OCI-LY7 (cell line): Measurements from ENCODE around the gene TWF1. TPM values are rescaled to one million over a fixed set of nuclear protein-coding genes. Genes with fewer than 3 reads are reported as not detected.

Experiments used
- BruUV-seq: library from RNA; stranded (reverse); fragments of 400-500 nt; replicated peaks from 2 replicates; lab custom pipeline; 2021; lab: Mats Ljungman, UMichigan
- CTCF ChIA-PET: fragments of 300-600 bp; sonication (Branson Sonifier 250); formaldehyde crosslinking; loops from one replicate; lab custom pipeline; 2022; ENCODE audit warnings: antibody characterized with exemption; ENCODE audit not compliant: unreplicated experiment; lab: Charles Lee
- POLR2A ChIA-PET: fragments of 300-600 bp; sonication (Branson Sonifier 250); formaldehyde crosslinking; loops from one replicate; lab custom pipeline; 2022; ENCODE audit warnings: antibody characterized with exemption; lab: Charles Lee
- DNase-seq: peaks from one replicate; pipeline ENCODE4 v3.0.0-alpha.2; 2015; ENCODE audit warnings: low spot score
- H2AFZ ChIP-seq: fragments of 200-600 bp; sonication (generic), shearing (Covaris generic); 2 replicates; pipeline ENCODE4 v1.6.1; 2014; ENCODE audit warnings: mild to moderate bottlenecking, antibody characterized with exemption, low read length, moderate library complexity
- H3K27ac ChIP-seq: fragments of 200-600 bp; sonication (generic); 2 replicates; pipeline ENCODE4 v1.5.1; 2014; ENCODE audit warnings: mixed run types, low read depth, mild to moderate bottlenecking, moderate library complexity, low read length, inconsistent platforms; ENCODE audit not compliant: poor library complexity, severe bottlenecking
- H3K36me3 ChIP-seq: fragments of 200-600 bp; sonication (generic); 2 replicates; pipeline ENCODE4 v1.6.1; 2014; ENCODE audit warnings: mild to moderate bottlenecking, antibody characterized with exemption, low read length, moderate library complexity, mixed read lengths; ENCODE audit not compliant: insufficient read depth
- H3K4me1 ChIP-seq: fragments of 200-600 bp; sonication (generic); 2 replicates; pipeline ENCODE4 v1.5.1; 2014; ENCODE audit warnings: mild to moderate bottlenecking, low read length; ENCODE audit not compliant: insufficient read depth, poor library complexity, severe bottlenecking
- H3K4me2 ChIP-seq: fragments of 200-600 bp; sonication (generic); 2 replicates; pipeline ENCODE4 v1.6.1; 2014; ENCODE audit warnings: mild to moderate bottlenecking, low read length
- H3K4me3 ChIP-seq: fragments of 200-600 bp; sonication (generic); 2 replicates; pipeline ENCODE4 v1.5.1; 2014; ENCODE audit warnings: mild to moderate bottlenecking, low read depth, low read length; ENCODE audit not compliant: poor library complexity, severe bottlenecking
- H3K79me2 ChIP-seq: fragments of 200-600 bp; sonication (generic); 2 replicates; pipeline ENCODE4 v1.6.1; 2016; ENCODE audit warnings: low read depth, mild to moderate bottlenecking, low read length, moderate library complexity, mixed read lengths; ENCODE audit not compliant: insufficient read depth
- H3K9me2 ChIP-seq: fragments of 200-600 bp; sonication (generic); 2 replicates; pipeline ENCODE4 v1.6.1; 2016; ENCODE audit warnings: mild to moderate bottlenecking, low read length, mixed read lengths; ENCODE audit not compliant: insufficient read depth
- H3K9me3 ChIP-seq: fragments of 200-600 bp; sonication (generic); 2 replicates; pipeline ENCODE4 v1.6.1; 2014; ENCODE audit warnings: mild to moderate bottlenecking, mixed run types, low read length, mixed read lengths
- H4K20me1 ChIP-seq: fragments of 200-600 bp; sonication (generic); 2 replicates; pipeline ENCODE4 v1.6.1; 2014; ENCODE audit warnings: mild to moderate bottlenecking, antibody characterized with exemption, low read length, moderate library complexity, mixed read lengths; ENCODE audit not compliant: insufficient read depth
- CTCF ChIP-seq: fragments of 200-600 bp; sonication (generic); conservative IDR thresholded peaks from 2 replicates; pipeline ENCODE4 v1.5.1; 2014; ENCODE audit warnings: mild to moderate bottlenecking, antibody characterized with exemption, low read length, moderate library complexity, mixed read lengths
- EZH2phosphoT487 ChIP-seq: fragments of 200-600 bp; sonication (generic); IDR thresholded peaks from 2 replicates; pipeline ENCODE4 v1.6.1; 2018; ENCODE audit warnings: low read depth, borderline replicate concordance, mild to moderate bottlenecking, mixed run types, antibody characterized with exemption, low read length, moderate library complexity, mixed read lengths
- intact Hi-C: fragments of 100-400 bp; cut with micrococcal nuclease; formaldehyde crosslinking; loops from one replicate; pipeline ENCODE4 v1.10.0; 2022; ENCODE audit not compliant: unreplicated experiment
- total RNA-seq, 2 experiments: library from RNA; depleted of rRNA in 1 of 2; stranded (reverse); fragments of >200 nt in 1 of 2; shearing (Covaris generic) in 1 of 2; gene quantifications; 2 replicates each; pipeline ENCODE4 v1.2.3, GENCODE V29; 2014 to 2022

Gene TWF1
- total RNA-seq, 2 experiments from 2014 or later, result 26.1 to 29.4 TPM

- peaks cover 41% of the 10 kb centered on the region for H3K79me2 ChIP-seq
- H3K27ac ChIP-seq, result no peak overlapping the region
- ChIA-PET CTCF (no interaction called here), POLR2A (interaction anchor here (0.7 to 1.3 kb wide), 9 partner anchors 9 to 88 kb away, joined by 3 to 6 read pairs (median 3); no protein-coding TSS in a partner anchor)
- peak overlapping the region; percentile 99 for H3K4me2 ChIP-seq
- H3K9me3 ChIP-seq, result 0 out of 2 replicates have a peak, but pooled peaks cover 4% of the 10 kb centered on the region
- DNase-seq, result no peak
- peaks cover 10% of the 10 kb centered on the region; the same call in 1 of the 2 replicates for H4K20me1 ChIP-seq
- H3K4me1 ChIP-seq, result peaks cover 34% of the 10 kb centered on the region
- BruUV-seq, result no TSS peak
- intact Hi-C loops, result no loop called here
- H2AFZ ChIP-seq, result no peak overlapping the region
- peak overlapping the region; percentile 76 for H3K4me3 ChIP-seq
- no peaks in the 10 kb centered on the region for H3K9me2 ChIP-seq
- TF ChIP-seq EZH2phosphoT487 (no peak), CTCF (no peak)
- peaks cover 12% of the 10 kb centered on the region for H3K36me3 ChIP-seq
These were observed 43.5 kb downstream of the TWF1 start for GRCh38 chr12:43762596-43762995.

DNA sequence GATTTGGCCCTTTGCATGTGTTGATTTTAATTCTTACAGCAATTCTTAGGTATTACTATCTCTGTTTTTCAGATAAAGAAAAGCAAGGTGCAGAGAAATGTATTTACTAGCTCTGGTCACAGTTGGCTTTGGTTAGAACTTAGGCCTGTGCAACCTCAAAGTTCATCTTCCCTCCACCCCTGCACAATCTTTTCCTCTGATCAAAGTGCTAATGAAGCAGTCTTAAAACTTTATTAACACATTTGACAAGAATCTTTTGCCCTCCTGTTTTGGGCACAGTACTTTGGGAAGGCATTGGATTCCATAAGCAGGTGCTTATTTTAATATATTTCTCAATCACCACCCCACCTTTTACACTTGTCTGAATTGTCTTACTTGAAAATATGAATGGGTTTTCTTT, 44.6 kb downstream of the TWF1 start:
- POLR2A ChIA-PET, result interaction anchor here (0.8 to 4.1 kb wide), 2 partner anchors 15 to 45 kb away, joined by 3 to 27 read pairs; partner anchors contain the start of gene TWF1
- Histone ChIP-seq H2AFZ (no peak overlapping the region), H3K27ac (no peak overlapping the region), H4K20me1 (peaks cover 10% of the 10 kb centered on the region; the same call in 1 of the 2 replicates), H3K4me2 (peak overlapping the region; percentile 99), H3K4me1 (peaks cover 38% of the 10 kb centered on the region), H3K4me3 (peak overlapping the region; percentile 76), H3K79me2 (peaks cover 52% of the 10 kb centered on the region), H3K36me3 (peaks cover 12% of the 10 kb centered on the region), H3K9me3 (0 out of 2 replicates have a peak, but pooled peaks cover 4% of the 10 kb centered on the region), H3K9me2 (no peaks in the 10 kb centered on the region)
- DNase-seq, result no peak
- CTCF ChIA-PET, result no interaction called here
- intact Hi-C loops, result no loop called here
- no TSS peak for BruUV-seq
- TF ChIP-seq EZH2phosphoT487, result no peak
- TF ChIP-seq CTCF, result no peak

DNA sequence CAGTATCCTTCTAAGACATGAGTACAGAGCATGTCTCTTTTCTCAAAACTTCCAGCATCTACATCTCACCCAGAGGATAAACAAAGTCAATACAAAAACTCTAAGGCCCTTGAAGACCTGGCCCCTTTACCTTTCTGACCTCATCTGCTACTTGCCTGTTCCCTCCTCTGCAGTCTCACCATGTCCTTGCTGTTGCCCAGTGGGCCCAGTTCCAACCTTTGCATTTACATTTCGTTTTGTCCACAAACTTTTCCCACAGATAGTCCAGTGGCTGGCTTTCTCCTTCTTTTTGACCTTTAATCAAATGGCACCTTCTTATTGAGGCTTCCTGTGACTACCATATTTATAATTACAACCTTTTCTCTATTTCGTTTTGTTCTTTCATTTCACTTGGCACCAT, 45.7 kb downstream of the TWF1 start:
- BruUV-seq, result no TSS peak
- H3K79me2 ChIP-seq, result peaks cover 58% of the 10 kb centered on the region
- H3K4me2 ChIP-seq, result peak overlapping the region; percentile 99
- H3K27ac ChIP-seq, result no peak overlapping the region
- H3K9me2 ChIP-seq, result no peaks in the 10 kb centered on the region
- peaks cover 14% of the 10 kb centered on the region for H3K36me3 ChIP-seq
- H3K9me3 ChIP-seq, result 0 out of 2 replicates have a peak, but pooled peaks cover 4% of the 10 kb centered on the region
- DNase-seq, result no peak
- peaks cover 40% of the 10 kb centered on the region for H3K4me1 ChIP-seq
- no peak overlapping the region; the same call in 1 of the 2 replicates for H2AFZ ChIP-seq
- TF ChIP-seq EZH2phosphoT487 (no peak), CTCF (no peak)
- intact Hi-C loops, result no loop called here
- peaks cover 10% of the 10 kb centered on the region; the same call in 1 of the 2 replicates for H4K20me1 ChIP-seq
- CTCF ChIA-PET, result no interaction called here
- peak overlapping the region; percentile 76 for H3K4me3 ChIP-seq
- POLR2A ChIA-PET, result interaction anchor here (0.7 to 4.1 kb wide), 3 partner anchors 8 to 121 kb away, joined by 5 to 27 read pairs (median 5); partner anchors contain the start of gene TWF1
